HG03139 (cell line): ENCODE data around the gene NFYA.
"Not testable (repeated sequence)": the region's sequence is repeated elsewhere in the genome, so short reads cannot be mapped to it uniquely, and the experiment has no call there.

ENCODE experiments used
- ATAC-seq: cut with Tn5 transposase; IDR thresholded peaks from one replicate; pipeline ENCODE4 v1.9.1; 2021; ENCODE audit not compliant: unreplicated experiment

NFYA gene

GRCh38 chr6:41100871-41101287 is 28.1 kb downstream of the NFYA start:
- ATAC-seq: no peak

GRCh38 chr6:41103847-41104246 is 31.1 kb downstream of the NFYA start:
- ATAC-seq: no peak

- ATAC-seq: no peak
These were observed 38.2 kb downstream of the NFYA start for GRCh38 chr6:41111017-41111416.

GRCh38 chr6:41115027-41115426 is 42.3 kb downstream of the NFYA start:
- ATAC-seq: not testable (repeated sequence)

- no peak for ATAC-seq
These were observed 46.7 kb downstream of the NFYA start for GRCh38 chr6:41119508-41119907.

GRCh38 chr6:41120058-41120457 is 47.3 kb downstream of the NFYA start:
- no peak for ATAC-seq

- no peak for ATAC-seq
These were observed 49.6 kb downstream of the NFYA start for GRCh38 chr6:41122373-41122772.

GRCh38 chr6:41122918-41123317 is 50.1 kb downstream of the NFYA start:
- ATAC-seq: no peak

- ATAC-seq: no peak
These were observed 52.5 kb downstream of the NFYA start for GRCh38 chr6:41125282-41125681.

- no peak for ATAC-seq
These were observed 59.5 kb downstream of the NFYA start for GRCh38 chr6:41132254-41132653.

- ATAC-seq: no peak
These were observed 62.5 kb downstream of the NFYA start for GRCh38 chr6:41135062-41135832.

GRCh38 chr6:41136911-41137310 is 64.1 kb downstream of the NFYA start:
- no peak for ATAC-seq

GRCh38 chr6:41147917-41148316 is 75.1 kb downstream of the NFYA start:
- no peak for ATAC-seq
